ENCODE data around the gene PPAN. TPM values are rescaled to one million over a fixed set of nuclear protein-coding genes. Genes with fewer than 3 reads are reported as not detected.

Gene PPAN
- total RNA-seq, 1 donor: 19.2 TPM

- Histone ChIP-seq H3K4me3 (ENCODE audit: insufficient read depth, low read length) (no peak overlapping the region), H3K4me2 (ENCODE audit: insufficient read depth, low read length) (no peak overlapping the region), H3K27me3 (ENCODE audit: insufficient read depth, low read length) (no peaks in the 10 kb centered on the region), H3K4me1 (ENCODE audit: insufficient read depth, low read length) (peaks cover 11% of the 10 kb centered on the region), H4K20me1 (ENCODE audit: insufficient read depth, low read length) (no peaks in the 10 kb centered on the region), H3K9me3 (ENCODE audit: low read depth, low read length) (no peaks in the 10 kb centered on the region), H3K79me2 (ENCODE audit: insufficient read depth, low read length) (no peaks in the 10 kb centered on the region), H3K27ac (ENCODE audit: low read depth, low read length) (no peak overlapping the region), H2AFZ (ENCODE audit: low read length) (no peak overlapping the region), H3K36me3 (ENCODE audit: insufficient read depth, low read length) (peaks cover 72% of the 10 kb centered on the region)
- DNase-seq (ENCODE audit: insufficient read length, low spot score, missing footprints): peak; percentile 78
- no peak for TF ChIP-seq CTCF (IDR thresholded peaks at IDR 0.05; ENCODE audit: extremely low read depth, low read depth, low read length)
Observed at GRCh38 chr19:10135551-10136334, 29.6 kb downstream of the PPAN start.

GRCh38 chr19:10136936-10137335 is 30.8 kb downstream of the PPAN start:
- H4K20me1 ChIP-seq (ENCODE audit: insufficient read depth, low read length): no peaks in the 10 kb centered on the region
- H3K4me3 ChIP-seq (ENCODE audit: insufficient read depth, low read length): no peak overlapping the region
- DNase-seq (ENCODE audit: insufficient read length, low spot score, missing footprints): no peak
- H3K4me1 ChIP-seq (ENCODE audit: insufficient read depth, low read length): peaks cover 2% of the 10 kb centered on the region
- no peaks in the 10 kb centered on the region for H3K9me3 ChIP-seq (ENCODE audit: low read depth, low read length)
- no peak for TF ChIP-seq CTCF (IDR thresholded peaks at IDR 0.05; ENCODE audit: extremely low read depth, low read depth, low read length)
- H3K27me3 ChIP-seq (ENCODE audit: insufficient read depth, low read length): no peaks in the 10 kb centered on the region
- H2AFZ ChIP-seq (ENCODE audit: low read length): no peak overlapping the region
- H3K27ac ChIP-seq (ENCODE audit: low read depth, low read length): no peak overlapping the region
- H3K36me3 ChIP-seq (ENCODE audit: insufficient read depth, low read length): peaks cover 78% of the 10 kb centered on the region
- H3K4me2 ChIP-seq (ENCODE audit: insufficient read depth, low read length): no peak overlapping the region
- no peaks in the 10 kb centered on the region for H3K79me2 ChIP-seq (ENCODE audit: insufficient read depth, low read length)

GRCh38 chr19:10137751-10138682 is 31.9 kb downstream of the PPAN start:
- DNase-seq (ENCODE audit: insufficient read length, low spot score, missing footprints): peak; percentile 67
- Histone ChIP-seq H3K36me3 (ENCODE audit: insufficient read depth, low read length) (peaks cover 83% of the 10 kb centered on the region), H3K4me2 (ENCODE audit: insufficient read depth, low read length) (no peak overlapping the region), H3K79me2 (ENCODE audit: insufficient read depth, low read length) (no peaks in the 10 kb centered on the region), H3K9me3 (ENCODE audit: low read depth, low read length) (no peaks in the 10 kb centered on the region), H3K4me1 (ENCODE audit: insufficient read depth, low read length) (no peaks in the 10 kb centered on the region), H3K4me3 (ENCODE audit: insufficient read depth, low read length) (no peak overlapping the region), H4K20me1 (ENCODE audit: insufficient read depth, low read length) (no peaks in the 10 kb centered on the region), H3K27ac (ENCODE audit: low read depth, low read length) (no peak overlapping the region), H3K27me3 (ENCODE audit: insufficient read depth, low read length) (no peaks in the 10 kb centered on the region), H2AFZ (ENCODE audit: low read length) (no peak overlapping the region)
- TF ChIP-seq CTCF (IDR thresholded peaks at IDR 0.05; ENCODE audit: extremely low read depth, low read depth, low read length): no peak
